ENCODE results near the gene IGSF5.
"Not testable (repeated sequence)": the region's sequence is repeated elsewhere in the genome, so short reads cannot be mapped to it uniquely, and the experiment has no call there.

IGSF5 gene

GRCh38 chr21:39730418-39731157 lies 14.4 kb upstream of the IGSF5 start:
- ChIA-PET POLR2A (no interaction called here), CTCF (no interaction called here)
- no peak for DNase-seq (ENCODE audit: extremely low spot score)
- TF ChIP-seq, protein P1, sequence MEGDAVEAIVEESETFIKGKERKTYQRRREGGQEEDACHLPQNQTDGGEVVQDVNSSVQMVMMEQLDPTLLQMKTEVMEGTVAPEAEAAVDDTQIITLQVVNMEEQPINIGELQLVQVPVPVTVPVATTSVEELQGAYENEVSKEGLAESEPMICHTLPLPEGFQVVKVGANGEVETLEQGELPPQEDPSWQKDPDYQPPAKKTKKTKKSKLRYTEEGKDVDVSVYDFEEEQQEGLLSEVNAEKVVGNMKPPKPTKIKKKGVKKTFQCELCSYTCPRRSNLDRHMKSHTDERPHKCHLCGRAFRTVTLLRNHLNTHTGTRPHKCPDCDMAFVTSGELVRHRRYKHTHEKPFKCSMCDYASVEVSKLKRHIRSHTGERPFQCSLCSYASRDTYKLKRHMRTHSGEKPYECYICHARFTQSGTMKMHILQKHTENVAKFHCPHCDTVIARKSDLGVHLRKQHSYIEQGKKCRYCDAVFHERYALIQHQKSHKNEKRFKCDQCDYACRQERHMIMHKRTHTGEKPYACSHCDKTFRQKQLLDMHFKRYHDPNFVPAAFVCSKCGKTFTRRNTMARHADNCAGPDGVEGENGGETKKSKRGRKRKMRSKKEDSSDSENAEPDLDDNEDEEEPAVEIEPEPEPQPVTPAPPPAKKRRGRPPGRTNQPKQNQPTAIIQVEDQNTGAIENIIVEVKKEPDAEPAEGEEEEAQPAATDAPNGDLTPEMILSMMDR (IDR thresholded peaks at IDR 0.05; ENCODE audit: control extremely low read depth, extremely low read depth, low read depth, missing control alignments) = no peak

DNA sequence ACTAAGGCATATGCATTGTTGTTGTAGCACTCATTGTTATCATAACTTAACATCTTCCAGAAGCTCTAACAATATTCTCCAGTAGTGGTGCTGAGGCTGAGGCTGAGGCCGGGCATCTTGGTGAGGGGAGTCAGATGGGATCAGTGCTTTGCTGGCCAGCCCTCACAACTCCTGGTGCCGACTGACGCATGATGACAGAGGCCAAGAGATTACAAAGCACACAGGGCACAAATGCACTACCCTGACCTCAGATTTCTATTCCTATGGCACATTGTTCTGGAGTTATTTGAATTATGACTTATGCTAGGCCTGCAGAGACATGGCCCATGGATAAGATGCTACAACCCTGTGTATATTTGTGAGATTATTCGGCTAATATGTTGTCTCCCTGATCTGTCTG lies 8.3 kb upstream of the IGSF5 start:
- DNase-seq (ENCODE audit: extremely low spot score) = no peak
- POLR2A ChIA-PET = no interaction called here
- TF ChIP-seq, protein P1 (IDR thresholded peaks at IDR 0.05; ENCODE audit: control extremely low read depth, extremely low read depth, low read depth, missing control alignments) = no peak
- CTCF ChIA-PET = no interaction called here

- POLR2A ChIA-PET = no interaction called here
Observed at GRCh38 chr21:39737376-39738000, 7.5 kb upstream of the IGSF5 start.

DNA sequence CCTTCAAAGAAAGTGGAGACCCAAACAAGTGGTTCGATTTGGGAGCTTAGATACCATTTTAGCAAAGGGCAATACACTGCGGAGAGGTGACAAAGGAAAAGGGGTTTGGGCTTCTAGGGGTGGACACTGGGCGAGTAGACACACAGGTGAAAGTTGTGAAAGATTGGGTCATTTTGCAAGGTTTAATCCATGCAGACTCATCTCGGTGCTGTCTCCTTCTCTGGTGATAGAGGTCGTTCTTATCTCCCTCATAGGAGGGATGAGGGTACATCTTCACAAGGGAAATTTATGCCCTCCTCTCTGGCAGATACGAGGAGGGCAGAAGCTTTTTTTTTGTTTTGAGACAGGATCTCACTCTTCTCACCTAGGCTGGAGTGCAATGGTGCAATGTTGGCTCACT lies 6.4 kb upstream of the IGSF5 start:
- no peak for DNase-seq (ENCODE audit: extremely low spot score)
- TF ChIP-seq, protein P1 (IDR thresholded peaks at IDR 0.05; ENCODE audit: control extremely low read depth, extremely low read depth, low read depth, missing control alignments) = no peak
- ChIA-PET CTCF (no interaction called here), POLR2A (no interaction called here)

More at GRCh38 chr21:39737376-39738000, 7.5 kb upstream of the IGSF5 start:
- TF ChIP-seq, protein P1 (IDR thresholded peaks at IDR 0.05; ENCODE audit: control extremely low read depth, extremely low read depth, low read depth, missing control alignments) = no peak
- no peak for DNase-seq (ENCODE audit: extremely low spot score)
- CTCF ChIA-PET = no interaction called here

- DNase-seq (ENCODE audit: extremely low spot score); CTCF ChIA-PET; POLR2A ChIA-PET: not testable (repeated sequence)
Observed at GRCh38 chr21:39739531-39739930, 5.5 kb upstream of the IGSF5 start.

GRCh38 chr21:39742561-39742960 lies 2.4 kb upstream of the IGSF5 start:
- CTCF ChIA-PET; POLR2A ChIA-PET; DNase-seq (ENCODE audit: extremely low spot score): not testable (repeated sequence)

- CTCF ChIA-PET; POLR2A ChIA-PET; DNase-seq (ENCODE audit: extremely low spot score): not testable (repeated sequence)
Observed at GRCh38 chr21:39745332-39745731, 349 bp downstream of the IGSF5 start.

DNA sequence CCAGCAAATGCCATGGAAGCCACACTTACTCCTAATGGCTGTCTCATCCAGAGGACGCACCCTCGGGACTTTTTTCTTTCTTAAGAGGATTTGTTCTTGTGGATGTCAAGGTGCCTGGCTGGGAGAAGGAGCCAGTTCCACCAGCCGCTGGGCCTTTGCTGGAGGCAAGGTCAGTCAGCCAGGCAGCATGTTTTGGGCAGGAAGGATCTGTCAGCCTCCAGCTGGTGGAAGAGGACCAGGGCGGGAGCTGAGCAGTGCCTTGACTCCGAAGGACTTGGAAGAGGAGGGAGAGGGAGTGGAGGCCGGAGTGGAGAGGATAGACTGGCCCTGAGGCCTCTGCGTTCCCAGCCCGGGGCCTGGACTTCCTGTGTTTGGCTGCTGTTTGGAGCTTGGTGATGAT lies 5.7 kb downstream of the IGSF5 start:
- ChIA-PET CTCF (no interaction called here), POLR2A (no interaction called here)
- DNase-seq (ENCODE audit: extremely low spot score) = no peak
- TF ChIP-seq, protein P1 (IDR thresholded peaks at IDR 0.05; ENCODE audit: control extremely low read depth, extremely low read depth, low read depth, missing control alignments) = no peak
